Upper lobe of right lung (tissue), 1 donor: ENCODE measurements around the gene TMEM17. TPM values are rescaled to one million over a fixed set of nuclear protein-coding genes. Genes with fewer than 3 reads are reported as not detected.

Source experiments
- ATAC-seq: fragments of 200-7000 bp; cut with Tn5 transposase; one replicate; pipeline ENCODE4 v1.9.1; 2020; ENCODE audit warnings: mild to moderate bottlenecking, moderate library complexity
- DNase-seq: peaks from one replicate; pipeline ENCODE4 v3.0.0-alpha.2; 2020
- H3K27ac ChIP-seq: fragments of 200-600 bp; one replicate; pipeline ENCODE4 v1.8.0; 2022
- H3K27me3 ChIP-seq: fragments of 200-600 bp; one replicate; pipeline ENCODE4 v1.8.0; 2022; ENCODE audit warnings: mild to moderate bottlenecking
- H3K36me3 ChIP-seq: fragments of 200-600 bp; one replicate; pipeline ENCODE4 v1.8.0; 2022
- H3K4me1 ChIP-seq: fragments of 200-600 bp; one replicate; pipeline ENCODE4 v1.8.0; 2022
- H3K4me3 ChIP-seq: fragments of 200-600 bp; one replicate; pipeline ENCODE4 v1.8.0; 2022; ENCODE audit warnings: mild to moderate bottlenecking
- H3K9me3 ChIP-seq: fragments of 200-600 bp; one replicate; pipeline ENCODE4 v1.8.0; 2022
- CTCF ChIP-seq: fragments of 200-600 bp; IDR thresholded peaks from one replicate; pipeline ENCODE4 v1.8.0; 2022; ENCODE audit warnings: antibody characterized with exemption
- intact Hi-C: fragments of 100-400 bp; cut with DNase I; formaldehyde crosslinking; loops from one replicate; pipeline ENCODE4 v1.11.0; 2022
- total RNA-seq: library from RNA; stranded (reverse); fragmentation: NEBNext Ultra II Directional; extraction: Animal tissue kit (Norgen Biotek cat#: 25700); gene quantifications from one replicate; pipeline ENCODE4 v1.2.1, GENCODE V29; 2021
- donor health status: DM: no; HTN: yes; CAD: no; lungs with severe emphysema.

Gene TMEM17
- total RNA-seq, 1 donor from 2014 or later, result 2.0 TPM

- intact Hi-C loops, result no loop called here
- H3K27ac ChIP-seq, result no peak overlapping the region
- no peak for TF ChIP-seq CTCF
- no peaks in the 10 kb centered on the region for H3K9me3 ChIP-seq
- H3K4me3 ChIP-seq, result no peak overlapping the region
- no peaks in the 10 kb centered on the region for H3K27me3 ChIP-seq
- H3K4me1 ChIP-seq, result peaks cover 11% of the 10 kb centered on the region
- DNase-seq (no peak), ATAC-seq (no peak)
- no peaks in the 10 kb centered on the region for H3K36me3 ChIP-seq
Observed at GRCh38 chr2:62504657-62505056, 1.3 kb downstream of the TMEM17 start.

- H3K27me3 ChIP-seq, result no peaks in the 10 kb centered on the region
- ATAC-seq, result no peak
- no peak overlapping the region for H3K4me3 ChIP-seq
- DNase-seq, result no peak
- no peak for TF ChIP-seq CTCF
- no peaks in the 10 kb centered on the region for H3K36me3 ChIP-seq
- H3K4me1 ChIP-seq, result peaks cover 11% of the 10 kb centered on the region
- no peak overlapping the region for H3K27ac ChIP-seq
- intact Hi-C loops, result no loop called here
- no peaks in the 10 kb centered on the region for H3K9me3 ChIP-seq
Observed at GRCh38 chr2:62501794-62502500, 4.0 kb downstream of the TMEM17 start.

- Histone ChIP-seq H3K4me3 (no peak overlapping the region), H3K36me3 (no peaks in the 10 kb centered on the region), H3K9me3 (no peaks in the 10 kb centered on the region), H3K27ac (no peak overlapping the region), H3K4me1 (peaks cover 7% of the 10 kb centered on the region), H3K27me3 (no peaks in the 10 kb centered on the region)
- ATAC-seq (no peak), DNase-seq (no peak)
- intact Hi-C loops, result no loop called here
- TF ChIP-seq CTCF, result no peak
Observed at GRCh38 chr2:62501069-62501468, 4.9 kb downstream of the TMEM17 start.

- TF ChIP-seq CTCF, result no peak
- intact Hi-C loops, result no loop called here
Observed at GRCh38 chr2:62499430-62500060, 6.5 kb downstream of the TMEM17 start.

GRCh38 chr2:62498739-62499138 lies 7.3 kb downstream of the TMEM17 start:
- no peaks in the 10 kb centered on the region for H3K36me3 ChIP-seq
- H3K9me3 ChIP-seq, result no peaks in the 10 kb centered on the region
- peaks cover 8% of the 10 kb centered on the region for H3K4me1 ChIP-seq
- H3K27me3 ChIP-seq, result no peaks in the 10 kb centered on the region
- TF ChIP-seq CTCF, result no peak
- DNase-seq (no peak), ATAC-seq (no peak)
- H3K27ac ChIP-seq, result no peak overlapping the region
- intact Hi-C loops, result no loop called here
- H3K4me3 ChIP-seq, result no peak overlapping the region

More at GRCh38 chr2:62499430-62500060, 6.5 kb downstream of the TMEM17 start:
- ATAC-seq (no peak), DNase-seq (no peak)
- no peaks in the 10 kb centered on the region for H3K36me3 ChIP-seq
- H3K9me3 ChIP-seq, result no peaks in the 10 kb centered on the region
- peaks cover 8% of the 10 kb centered on the region for H3K4me1 ChIP-seq
- no peak overlapping the region for H3K4me3 ChIP-seq
- no peak overlapping the region for H3K27ac ChIP-seq
- H3K27me3 ChIP-seq, result no peaks in the 10 kb centered on the region
